ENCODE results near the gene PCBP3. TPM values are rescaled to one million over a fixed set of nuclear protein-coding genes. Genes with fewer than 3 reads are reported as not detected.

The PCBP3 gene
- total and polyA plus RNA-seq, 2 of the 8 experiments (the other 6 are each of a cell fraction or from before 2014, with no cell fraction given), result 3.5 to 6.3 TPM

- Histone ChIP-seq H3K4ac (replicated peaks; ENCODE audit: insufficient read length, low read depth, low read length) (no peak overlapping the region), H3K9me3 (ENCODE audit: insufficient read depth in 2 of 2, low read depth in 1 of 2, low read length in 1 of 2) (no peaks in the 10 kb centered on the region), H2BK20ac (ENCODE audit: low read length) (no peak overlapping the region), H3K14ac (ENCODE audit: insufficient read length) (no peak overlapping the region), H3K18ac (ENCODE audit: extremely low read depth, low read length) (no peak overlapping the region), H2AFZ (ENCODE audit: low read length) (no peak overlapping the region), H3K56ac (replicated peaks; ENCODE audit: insufficient read length, low read depth, low read length) (no peak overlapping the region), H4K91ac (replicated peaks; ENCODE audit: insufficient read length, low read length) (no peak overlapping the region), H2BK120ac (replicated peaks; ENCODE audit: low read depth, low read length) (no peak overlapping the region), H3K9ac (replicated peaks in 1 of 4; ENCODE audit: extremely low read depth in 1 of 4, low read depth in 3 of 4, low read length in 3 of 4) (no peak overlapping the region), H2AK5ac (ENCODE audit: low read depth, low read length) (no peak overlapping the region), H2BK12ac (ENCODE audit: low read depth, low read length) (no peak overlapping the region), H4K20me1 (replicated peaks in 1 of 2; ENCODE audit: control insufficient read depth in 1 of 2, insufficient read depth in 2 of 2, low read length in 2 of 2) (peaks cover 0 to 13% of the 10 kb centered on the region in 2 experiments), H2BK5ac (ENCODE audit: low read depth, low read length) (no peak overlapping the region), H3K4me2 (ENCODE audit: insufficient read depth in 1 of 2, low read depth in 2 of 2, low read length in 2 of 2) (no peak overlapping the region), H3K27me3 (replicated peaks in 1 of 4; ENCODE audit: control insufficient read depth in 3 of 4, extremely low read depth in 1 of 4, insufficient read depth in 3 of 4, low read length in 3 of 4) (no peaks in the 10 kb centered on the region), H3K4me1 (replicated peaks in 1 of 4; ENCODE audit: control insufficient read depth in 3 of 4, insufficient read depth in 4 of 4, low read length in 3 of 4) (no peaks in the 10 kb centered on the region), H2BK15ac (ENCODE audit: low read length) (no peak overlapping the region), H4K5ac (ENCODE audit: insufficient read length, low read depth, low read length) (no peak overlapping the region), H3K36me3 (ENCODE audit: control insufficient read depth in 2 of 4, insufficient read depth in 4 of 4, low read length in 3 of 4) (peaks cover 2 to 60% (median 16%) of the 10 kb centered on the region in 4 experiments; a peak in 5 of 8 replicates), H3K27ac (ENCODE audit: low read depth, low read length) (no peak overlapping the region), H3K79me2 (ENCODE audit: control insufficient read depth in 1 of 2, insufficient read depth in 2 of 2, low read length in 2 of 2) (no peaks in the 10 kb centered on the region), H3K4me3 (ENCODE audit: extremely low read depth in 1 of 4, insufficient read depth in 2 of 4, low read depth in 3 of 4, low read length in 4 of 4) (no peak overlapping the region), H4K8ac (ENCODE audit: extremely low read depth, insufficient read depth, low read length) (no peak overlapping the region), H3K23ac (ENCODE audit: insufficient read length) (no peak overlapping the region), H3K23me2 (ENCODE audit: low read depth, low read length) (no peaks in the 10 kb centered on the region), H3K79me1 (ENCODE audit: low read depth, low read length) (peaks cover 4% of the 10 kb centered on the region; the same call in 1 of the 2 replicates)
- FAIRE-seq (no peak), DNase-seq (ENCODE audit: low read depth in 1 of 2, low spot score in 2 of 2) (no peak)
- WGBS, 2 experiments (ENCODE audit: extremely low coverage in 1 of 2, insufficient coverage in 1 of 2, insufficient read length in 1 of 2, insufficient replicate concordance in 2 of 2, low coverage in 1 of 2, low lambda C conversion rate in 2 of 2, missing lambda C conversion rate in 1 of 2), result 89% methylated on average over 20 of the region's 36 CpGs; no CpG with 5 or more reads in 1 of the 2 experiments
- ChIA-PET POLR2A (ENCODE audit: partially characterized antibody) (no interaction called here), CTCF (ENCODE audit: partially characterized antibody) (no interaction called here)
- TF ChIP-seq TEAD4 (IDR thresholded peaks at IDR 0.05; ENCODE audit: low read depth, low read length) (no peak), NANOG (IDR thresholded peaks at IDR 0.05; ENCODE audit: insufficient read depth, low read depth, low read length, poor library complexity, severe bottlenecking) (no peak), JUND (IDR thresholded peaks at IDR 0.05; ENCODE audit: low read length) (no peak), BRCA1 (IDR thresholded peaks at IDR 0.05; ENCODE audit: low read depth, low read length) (no peak), POU5F1 (IDR thresholded peaks at IDR 0.05; ENCODE audit: low read depth, low read length) (no peak), BCL11A (IDR thresholded peaks at IDR 0.05; ENCODE audit: low read depth in 2 of 2, low read length in 2 of 2) (no peak), TAF7 (optimal IDR thresholded peaks at IDR 0.05; ENCODE audit: borderline replicate concordance, low read depth, low read length) (no peak), ATF3 (IDR thresholded peaks at IDR 0.05; ENCODE audit: insufficient read depth, low read depth, low read length) (no peak), CBX8 (IDR thresholded peaks at IDR 0.05; ENCODE audit: borderline replicate concordance, low read depth, low read length) (no peak), KDM4A (IDR thresholded peaks at IDR 0.05; ENCODE audit: low read depth, low read length, severe bottlenecking) (no peak), SIN3A (conservative IDR thresholded peaks at IDR 0.05 in 1 of 2, IDR thresholded peaks at IDR 0.05 in 1 of 2; ENCODE audit: low read depth in 1 of 2, low read length in 2 of 2) (no peak)
Observed at GRCh38 chr21:45988366-45989347, 345.1 kb downstream of the PCBP3 start.
